Endothelial cell of umbilical vein (primary cell): ENCODE data around the gene LRCH1.

Source experiments
- CTCF ChIP-seq, 2 donors: IDR thresholded peaks; 1 replicate in 1 of 2; 2 replicates in 1 of 2; pipeline ENCODE4 v1.5.1; 2011; ENCODE audit warnings: low read length in 2 of 2, mild to moderate bottlenecking in 2 of 2, moderate library complexity in 2 of 2, control low read depth in 1 of 2, inconsistent platforms in 1 of 2, low read depth in 1 of 2; ENCODE audit not compliant: insufficient read depth in 1 of 2; ENCODE audit errors: extremely low read depth in 1 of 2
- GATA2 ChIP-seq: IDR thresholded peaks from 2 replicates; pipeline ENCODE4 v1.7.0; 2011; ENCODE audit warnings: low read depth, mild to moderate bottlenecking, moderate library complexity, mixed read lengths, low read length; ENCODE audit not compliant: insufficient read length, insufficient read depth
- POLR2A ChIP-seq: IDR thresholded peaks from 2 replicates; pipeline ENCODE4 v1.6.1; 2012; ENCODE audit warnings: low read depth, mild to moderate bottlenecking, control low read depth, low read length
- POLR2AphosphoS5 ChIP-seq: IDR thresholded peaks from 2 replicates; pipeline ENCODE4 v1.6.1; 2012; ENCODE audit warnings: low read depth, mild to moderate bottlenecking, control low read depth, low read length, moderate library complexity; ENCODE audit not compliant: insufficient read depth

GRCh38 chr13:46618694-46619254 is 65.8 kb downstream of the LRCH1 start:
- TF ChIP-seq POLR2A (no peak), CTCF (IDR thresholded peaks at IDR 0.05; ENCODE audit: extremely low read depth in 1 of 2, insufficient read depth in 1 of 2, low read depth in 1 of 2, low read length in 2 of 2) (no peak), POLR2AphosphoS5 (no peak), GATA2 (no peak)
